GM10266 (cell line): Measurements from ENCODE around the gene TPRX1.
A peak's percentile ranks its signal among the peaks of the same experiment; 100 is the strongest.
"Not testable (repeated sequence)": the region's sequence is repeated elsewhere in the genome, so short reads cannot be mapped to it uniquely, and the experiment has no call there.

ENCODE experiments used
- DNase-seq: peaks from one replicate; pipeline ENCODE4 v3.0.0; 2012; ENCODE audit errors: extremely low spot score
- TF ChIP-seq, protein P1 (sequence below): IDR thresholded peaks from 2 replicates; pipeline ENCODE4 v1.5.1; 2012; ENCODE audit warnings: mild to moderate bottlenecking, low read depth; ENCODE audit not compliant: control insufficient read depth, insufficient read depth; ENCODE audit errors: missing control alignments

Gene TPRX1

DNA sequence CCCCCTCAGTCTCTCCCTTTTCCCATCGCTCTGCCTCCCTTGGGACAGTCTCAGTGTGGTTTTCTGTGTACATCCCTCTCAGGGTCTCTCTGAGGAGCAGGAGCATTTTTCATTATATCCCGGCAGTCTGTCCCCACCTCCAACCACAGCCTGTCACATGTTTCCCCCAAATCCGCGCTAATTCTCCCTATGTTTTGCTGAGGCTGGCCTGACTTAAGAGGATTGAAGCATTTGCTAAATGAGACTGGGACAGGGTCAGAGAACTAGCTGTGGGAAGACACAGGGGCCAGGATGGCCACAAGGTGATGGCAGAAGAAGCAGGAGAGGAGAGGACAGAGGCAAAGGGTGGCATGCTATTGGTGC lies 5.5 kb downstream of the TPRX1 start:
- TF ChIP-seq, protein P1, sequence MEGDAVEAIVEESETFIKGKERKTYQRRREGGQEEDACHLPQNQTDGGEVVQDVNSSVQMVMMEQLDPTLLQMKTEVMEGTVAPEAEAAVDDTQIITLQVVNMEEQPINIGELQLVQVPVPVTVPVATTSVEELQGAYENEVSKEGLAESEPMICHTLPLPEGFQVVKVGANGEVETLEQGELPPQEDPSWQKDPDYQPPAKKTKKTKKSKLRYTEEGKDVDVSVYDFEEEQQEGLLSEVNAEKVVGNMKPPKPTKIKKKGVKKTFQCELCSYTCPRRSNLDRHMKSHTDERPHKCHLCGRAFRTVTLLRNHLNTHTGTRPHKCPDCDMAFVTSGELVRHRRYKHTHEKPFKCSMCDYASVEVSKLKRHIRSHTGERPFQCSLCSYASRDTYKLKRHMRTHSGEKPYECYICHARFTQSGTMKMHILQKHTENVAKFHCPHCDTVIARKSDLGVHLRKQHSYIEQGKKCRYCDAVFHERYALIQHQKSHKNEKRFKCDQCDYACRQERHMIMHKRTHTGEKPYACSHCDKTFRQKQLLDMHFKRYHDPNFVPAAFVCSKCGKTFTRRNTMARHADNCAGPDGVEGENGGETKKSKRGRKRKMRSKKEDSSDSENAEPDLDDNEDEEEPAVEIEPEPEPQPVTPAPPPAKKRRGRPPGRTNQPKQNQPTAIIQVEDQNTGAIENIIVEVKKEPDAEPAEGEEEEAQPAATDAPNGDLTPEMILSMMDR: no peak
- DNase-seq: no peak

DNA sequence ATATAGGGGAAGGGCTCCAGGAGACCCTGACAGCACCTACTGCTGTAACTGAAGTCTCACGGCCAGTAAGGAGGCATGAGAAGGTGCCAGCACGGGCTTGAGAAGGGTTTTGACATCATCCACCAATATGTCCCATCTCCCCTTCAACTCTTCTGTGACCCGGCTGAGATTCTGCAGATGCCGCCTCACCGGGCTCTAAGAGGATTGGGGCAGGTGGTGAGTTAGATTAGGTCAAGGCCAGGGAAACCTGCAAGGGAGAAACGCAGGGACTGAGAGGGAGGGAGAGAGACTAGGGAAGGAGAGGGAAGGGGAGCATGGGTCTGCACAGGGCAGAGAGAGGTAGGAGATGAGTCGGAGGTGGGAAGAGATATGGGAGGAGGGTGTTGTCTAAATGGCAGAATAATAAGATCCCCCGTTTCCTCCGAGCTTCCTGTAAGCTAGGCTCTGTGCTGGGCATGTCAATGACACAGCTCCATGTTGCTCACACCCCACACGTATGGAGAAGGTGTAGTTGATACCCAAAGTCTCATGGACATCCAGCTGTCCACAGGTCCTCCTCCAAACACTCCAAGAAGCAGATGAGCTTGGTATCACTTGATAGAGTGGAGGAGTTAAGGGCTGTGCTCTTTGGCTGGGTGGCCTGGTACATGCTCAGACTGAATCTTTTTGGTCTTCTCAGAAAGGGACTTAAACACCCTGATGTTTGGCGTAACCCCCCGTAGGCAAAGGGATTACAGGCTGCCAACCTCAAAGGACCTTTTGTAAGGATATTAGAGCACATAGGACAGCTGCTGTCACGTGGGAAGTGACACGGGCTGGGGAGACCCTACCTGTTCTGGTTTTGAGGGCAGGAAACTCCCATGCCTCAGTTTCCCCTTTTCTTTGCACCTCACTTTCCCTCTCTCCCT lies 6.1 kb downstream of the TPRX1 start:
- TF ChIP-seq, protein P1: no peak
- no peak for DNase-seq

DNA sequence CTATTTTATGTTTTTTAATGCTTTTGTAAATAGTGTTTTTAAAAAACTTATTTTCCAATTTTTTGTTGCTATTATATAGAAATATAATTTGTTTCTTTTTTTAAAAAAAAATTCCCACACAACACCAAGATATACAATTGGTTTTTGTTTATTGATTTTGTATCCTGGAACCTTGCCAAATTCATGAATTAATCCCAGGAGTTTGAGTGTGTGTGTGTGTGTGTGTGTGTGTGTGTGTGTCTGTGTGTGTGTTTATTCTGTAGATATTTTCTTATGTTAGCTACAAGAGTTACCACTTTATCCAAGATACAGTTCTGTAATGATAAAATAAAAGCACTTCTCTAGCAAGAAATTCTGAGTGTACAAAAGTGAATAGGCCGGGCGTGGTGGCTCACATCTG lies 7.6 kb downstream of the TPRX1 start:
- no peak for DNase-seq
- TF ChIP-seq, protein P1: no peak

DNA sequence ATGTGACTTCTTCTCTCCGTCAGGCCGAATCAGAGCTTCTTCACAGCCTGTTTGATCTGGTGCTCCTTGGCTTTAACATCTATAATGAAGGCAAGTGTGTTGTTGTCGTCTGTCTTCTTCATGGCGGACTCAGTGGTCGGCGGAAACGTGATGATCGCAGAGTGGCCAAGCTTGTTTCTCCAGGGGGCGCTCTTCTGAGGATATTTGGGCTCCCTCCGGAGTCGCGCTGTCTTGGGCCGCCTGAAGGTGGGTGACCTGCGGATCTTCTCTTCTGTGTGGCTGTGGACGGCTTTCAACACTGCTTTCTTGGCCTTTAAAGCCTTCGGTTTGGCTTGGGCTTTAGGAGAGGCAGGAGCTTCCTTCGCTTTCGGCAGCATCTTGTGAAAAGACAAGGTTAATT lies 9.8 kb downstream of the TPRX1 start:
- TF ChIP-seq, protein P1: no peak
- no peak for DNase-seq

DNA sequence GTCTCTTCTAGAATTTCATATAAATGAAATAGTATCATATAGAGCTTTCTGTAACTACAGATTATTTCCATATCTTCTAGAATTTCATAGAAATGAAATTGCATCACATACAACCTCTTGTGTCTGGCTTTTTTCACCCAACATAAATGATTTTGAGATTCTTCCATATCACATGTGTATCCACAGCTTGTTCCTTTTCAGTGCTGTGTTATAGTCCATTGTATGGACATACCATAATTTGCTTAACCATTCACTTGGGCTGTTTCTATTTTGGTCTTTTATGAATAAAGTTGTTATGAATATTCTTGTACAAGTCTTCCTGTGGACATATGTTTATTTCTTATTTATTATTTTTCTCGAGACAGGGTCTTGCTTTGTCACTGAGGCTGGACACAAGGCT lies 11.7 kb downstream of the TPRX1 start:
- TF ChIP-seq, protein P1: no peak
- DNase-seq: no peak

DNA sequence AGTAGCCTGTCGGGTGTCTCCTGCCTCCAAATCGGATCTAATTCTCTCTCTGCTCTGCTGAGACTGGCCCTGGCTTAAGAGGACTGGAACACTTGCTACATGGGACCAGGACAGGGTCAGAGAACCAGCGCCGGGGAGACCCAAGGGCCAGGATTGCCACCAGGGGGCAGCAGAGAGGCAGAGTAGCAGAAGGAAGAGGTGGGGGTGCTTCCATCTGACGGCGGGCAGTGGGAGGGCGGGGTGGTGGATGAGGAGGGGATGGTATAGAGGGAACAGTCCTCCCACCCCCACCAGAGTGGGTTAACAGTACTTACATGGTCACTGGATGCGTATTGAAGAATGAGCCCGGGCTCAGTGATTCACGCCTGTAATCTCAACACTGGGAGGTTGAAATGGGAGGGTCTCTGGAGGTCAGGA lies 13.9 kb downstream of the TPRX1 start:
- TF ChIP-seq, protein P1: peak; percentile 90
- DNase-seq: peak; percentile 77

DNA sequence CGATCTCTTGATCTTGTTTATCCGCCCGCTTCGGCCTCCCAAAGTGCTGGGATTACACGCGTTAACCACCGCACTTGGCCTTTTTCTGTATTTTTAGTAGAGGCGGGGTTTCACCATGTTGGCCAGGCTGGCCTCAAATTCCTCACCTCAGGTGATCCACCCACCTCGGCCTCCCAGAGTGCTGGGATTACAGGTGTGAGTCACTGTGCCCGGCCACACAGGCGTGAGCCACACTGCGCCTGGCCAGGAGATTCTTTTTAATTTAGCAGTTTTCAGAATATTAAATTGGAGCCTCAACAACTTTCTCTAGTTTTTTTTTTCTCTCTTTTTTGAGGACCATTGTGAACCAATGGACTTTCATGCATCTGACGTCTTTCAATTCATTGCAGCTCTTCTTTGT lies 14.5 kb downstream of the TPRX1 start:
- not testable (repeated sequence) for DNase-seq

DNA sequence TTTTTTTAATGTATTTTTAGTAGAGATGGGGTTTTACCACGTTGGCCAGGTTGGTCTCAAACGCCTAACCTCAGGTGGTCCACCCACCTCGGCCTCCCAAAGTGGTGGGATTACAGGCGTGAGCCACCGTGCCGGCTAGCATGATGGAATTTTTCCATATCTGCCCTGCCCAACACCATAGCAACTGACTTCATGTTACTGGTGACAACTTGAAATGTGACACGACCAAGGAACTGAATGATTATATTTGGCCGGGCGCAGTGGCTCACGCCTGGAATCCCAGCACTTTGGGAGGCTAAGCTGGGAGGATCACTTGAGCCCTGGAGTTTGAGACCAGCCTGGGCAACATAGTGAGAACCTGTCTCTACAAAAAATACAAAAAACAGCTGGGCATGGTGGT lies 17.0 kb downstream of the TPRX1 start:
- not testable (repeated sequence) for DNase-seq
